ENCODE data around the gene ZNF813.

- TF ChIP-seq CTCF (IDR thresholded peaks at IDR 0.05; ENCODE audit: low read depth, low read length) (no peak), POLR2A (IDR thresholded peaks at IDR 0.05; ENCODE audit: extremely low read depth, insufficient read length) (no peak), MAX (IDR thresholded peaks at IDR 0.05; ENCODE audit: low read depth, low read length) (no peak)
These were observed 63.1 kb downstream of the ZNF813 start for GRCh38 chr19:53530622-53531021.

Measured in NB4 (cell line).